ENCODE data around the gene LAMP1.
"Not testable (repeated sequence)": the region's sequence is repeated elsewhere in the genome, so short reads cannot be mapped to it uniquely, and the experiment has no call there.

Gene LAMP1

GRCh38 chr13:113327391-113327765, 30.3 kb downstream of the LAMP1 start:
- no peak for DNase-seq (ENCODE audit: low read depth in 2 of 2)

- DNase-seq (ENCODE audit: low read depth in 2 of 2) = no peak
Measured at GRCh38 chr13:113327766-113328471, 30.9 kb downstream of the LAMP1 start.

GRCh38 chr13:113328851-113329250, 31.8 kb downstream of the LAMP1 start:
- no peak for DNase-seq (ENCODE audit: low read depth in 2 of 2)

GRCh38 chr13:113329656-113330312, 32.7 kb downstream of the LAMP1 start:
- DNase-seq (ENCODE audit: low read depth in 2 of 2) = no peak

- DNase-seq (ENCODE audit: low read depth in 2 of 2) = no peak
Measured at GRCh38 chr13:113332615-113333014, 35.6 kb downstream of the LAMP1 start.

GRCh38 chr13:113333076-113333475, 36.0 kb downstream of the LAMP1 start:
- no peak for DNase-seq (ENCODE audit: low read depth in 2 of 2)

GRCh38 chr13:113337556-113337955, 40.5 kb downstream of the LAMP1 start:
- DNase-seq (ENCODE audit: low read depth in 2 of 2) = no peak

GRCh38 chr13:113337976-113338375, 40.9 kb downstream of the LAMP1 start:
- no peak for DNase-seq (ENCODE audit: low read depth in 2 of 2)

GRCh38 chr13:113338451-113338850, 41.4 kb downstream of the LAMP1 start:
- no peak for DNase-seq (ENCODE audit: low read depth in 2 of 2)

GRCh38 chr13:113342820-113343691, 46.0 kb downstream of the LAMP1 start:
- no peak for DNase-seq (ENCODE audit: low read depth in 2 of 2)

GRCh38 chr13:113343692-113343968, 46.6 kb downstream of the LAMP1 start:
- DNase-seq (ENCODE audit: low read depth in 2 of 2) = no peak

- DNase-seq (ENCODE audit: low read depth in 2 of 2) = no peak
Measured at GRCh38 chr13:113345486-113345885, 48.4 kb downstream of the LAMP1 start.

GRCh38 chr13:113347736-113348225, 50.7 kb downstream of the LAMP1 start:
- not testable (repeated sequence) for DNase-seq (ENCODE audit: low read depth in 2 of 2)

GRCh38 chr13:113348591-113348990, 51.6 kb downstream of the LAMP1 start:
- DNase-seq (ENCODE audit: low read depth in 2 of 2) = no peak

GRCh38 chr13:113349050-113349449, 52.0 kb downstream of the LAMP1 start:
- no peak for DNase-seq (ENCODE audit: low read depth in 2 of 2)

GRCh38 chr13:113349491-113349890, 52.5 kb downstream of the LAMP1 start:
- DNase-seq (ENCODE audit: low read depth in 2 of 2) = no peak

GRCh38 chr13:113350065-113350937, 53.3 kb downstream of the LAMP1 start:
- DNase-seq (ENCODE audit: low read depth in 2 of 2) = no peak

- DNase-seq (ENCODE audit: low read depth in 2 of 2) = no peak
Measured at GRCh38 chr13:113350938-113351335, 53.9 kb downstream of the LAMP1 start.

- DNase-seq (ENCODE audit: low read depth in 2 of 2) = no peak
Measured at GRCh38 chr13:113351514-113352026, 54.5 kb downstream of the LAMP1 start.

- DNase-seq (ENCODE audit: low read depth in 2 of 2) = no peak
Measured at GRCh38 chr13:113353254-113353653, 56.2 kb downstream of the LAMP1 start.

- no peak for DNase-seq (ENCODE audit: low read depth in 2 of 2)
Measured at GRCh38 chr13:113354831-113355610, 58.0 kb downstream of the LAMP1 start.

Data from stimulated activated CD4-positive, alpha-beta T cell treated with anti-CD3 and anti-CD28 coated beads, Interleukin-12 subunit alpha, Interleukin-12 subunit beta, amount 100 ng/mL, for 24 hours (primary cell).